Measurements from ENCODE around the gene ZNF438. TPM values are rescaled to one million over a fixed set of nuclear protein-coding genes. Genes with fewer than 3 reads are reported as not detected.

Gene ZNF438
- total and polyA plus RNA-seq, 10 of the 15 experiments (the other 5 are each of a cell fraction or from before 2014, with no cell fraction given): 0.93 to 5.2 (median 1.9) TPM

DNA sequence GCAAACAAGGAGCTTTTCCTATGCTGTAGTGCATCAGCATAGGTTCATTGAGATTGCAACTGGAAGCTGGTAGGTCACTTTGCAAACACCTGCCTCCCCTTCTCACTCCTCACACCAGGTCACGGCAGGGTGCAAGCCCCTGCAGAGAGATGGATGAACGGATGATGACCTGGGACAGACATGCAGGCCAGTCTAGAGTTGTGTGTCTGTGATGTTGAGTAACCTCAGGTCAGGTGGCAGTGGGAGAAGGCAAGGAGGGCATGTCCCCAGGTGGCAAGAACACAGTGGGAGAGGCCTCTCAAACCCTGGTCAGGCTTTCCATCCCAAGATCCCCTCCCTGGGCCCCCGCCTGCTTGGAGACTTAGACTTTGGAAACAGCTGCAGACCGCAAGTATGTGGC lies 205.0 kb downstream of the ZNF438 start:
- ChIA-PET POLR2A (no interaction called here), CTCF (no interaction called here), SMC1A (ENCODE audit: uncharacterized antibody, unreplicated experiment) (no interaction called here), RAD21 (ENCODE audit: unreplicated experiment) (no interaction called here)
- in situ Hi-C loops (cut with MboI): no loop called here
- H3K9ac ChIP-seq (ENCODE audit: control insufficient read depth, insufficient read depth, low read length): no peak overlapping the region
- no peak for ATAC-seq
- intact Hi-C loops (cut with micrococcal nuclease; ENCODE audit: unreplicated experiment): no loop called here
- H3K79me2 ChIP-seq (ENCODE audit: control insufficient read depth, insufficient read depth, low read length): no peaks in the 10 kb centered on the region
- H3K9me3 ChIP-seq (replicated peaks; ENCODE audit: control insufficient read depth, insufficient read depth, low read length): no peaks in the 10 kb centered on the region
- no peaks in the 10 kb centered on the region for H3K27me3 ChIP-seq (replicated peaks in 1 of 2; ENCODE audit: control insufficient read depth in 2 of 2, insufficient read depth in 2 of 2, low read length in 1 of 2)
- no peaks in the 10 kb centered on the region for H4K20me1 ChIP-seq (ENCODE audit: control insufficient read depth, insufficient read depth)
- DNase-seq (ENCODE audit: low read depth, low spot score): no peak
- H2AFZ ChIP-seq (ENCODE audit: control insufficient read depth, low read depth, low read length): no peak overlapping the region
- no peaks in the 10 kb centered on the region for H3K36me3 ChIP-seq (ENCODE audit: control insufficient read depth in 2 of 2, insufficient read depth in 2 of 2, low read length in 1 of 2)
- H3K27ac ChIP-seq (ENCODE audit: control insufficient read depth, insufficient read depth): no peak overlapping the region
- TF ChIP-seq MXI1 (IDR thresholded peaks at IDR 0.05; ENCODE audit: low read depth, low read length): no peak
- no peak for TF ChIP-seq RFX5 (IDR thresholded peaks at IDR 0.05; ENCODE audit: low read depth, low read length)
- no TSS peak for BruUV-seq (replicated peaks)
- 84% methylated on average over 4 of the region's 4 CpGs for WGBS (ENCODE audit: insufficient coverage, insufficient replicate concordance, low lambda C conversion rate, missing lambda C conversion rate)
- no peak overlapping the region for H3K4me2 ChIP-seq (ENCODE audit: control insufficient read depth, insufficient read depth)
- no peak overlapping the region for H3K4me3 ChIP-seq
- FAIRE-seq: no peak
- H3K4me1 ChIP-seq (ENCODE audit: control insufficient read depth, insufficient read depth, low read length): no peaks in the 10 kb centered on the region

- no peak for TF ChIP-seq ATF3 (IDR thresholded peaks at IDR 0.05; ENCODE audit: borderline replicate concordance, extremely low read depth, low read depth, low read length)
- no peak for TF ChIP-seq IRF4 (IDR thresholded peaks at IDR 0.05; ENCODE audit: low read depth, low read length)
- TF ChIP-seq JUNB (IDR thresholded peaks at IDR 0.05): no peak
- TF ChIP-seq, protein P1, sequence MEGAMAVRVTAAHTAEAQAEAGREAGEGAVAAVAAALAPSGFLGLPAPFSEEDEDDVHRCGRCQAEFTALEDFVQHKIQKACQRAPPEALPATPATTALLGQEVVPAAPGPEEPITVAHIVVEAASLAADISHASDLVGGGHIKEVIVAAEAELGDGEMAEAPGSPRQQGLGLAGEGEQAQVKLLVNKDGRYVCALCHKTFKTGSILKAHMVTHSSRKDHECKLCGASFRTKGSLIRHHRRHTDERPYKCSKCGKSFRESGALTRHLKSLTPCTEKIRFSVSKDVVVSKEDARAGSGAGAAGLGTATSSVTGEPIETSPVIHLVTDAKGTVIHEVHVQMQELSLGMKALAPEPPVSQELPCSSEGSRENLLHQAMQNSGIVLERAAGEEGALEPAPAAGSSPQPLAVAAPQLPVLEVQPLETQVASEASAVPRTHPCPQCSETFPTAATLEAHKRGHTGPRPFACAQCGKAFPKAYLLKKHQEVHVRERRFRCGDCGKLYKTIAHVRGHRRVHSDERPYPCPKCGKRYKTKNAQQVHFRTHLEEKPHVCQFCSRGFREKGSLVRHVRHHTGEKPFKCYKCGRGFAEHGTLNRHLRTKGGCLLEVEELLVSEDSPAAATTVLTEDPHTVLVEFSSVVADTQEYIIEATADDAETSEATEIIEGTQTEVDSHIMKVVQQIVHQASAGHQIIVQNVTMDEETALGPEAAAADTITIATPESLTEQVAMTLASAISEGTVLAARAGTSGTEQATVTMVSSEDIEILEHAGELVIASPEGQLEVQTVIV (IDR thresholded peaks at IDR 0.05; ENCODE audit: borderline replicate concordance, partially characterized antibody): no peak
- TF ChIP-seq, protein P2, sequence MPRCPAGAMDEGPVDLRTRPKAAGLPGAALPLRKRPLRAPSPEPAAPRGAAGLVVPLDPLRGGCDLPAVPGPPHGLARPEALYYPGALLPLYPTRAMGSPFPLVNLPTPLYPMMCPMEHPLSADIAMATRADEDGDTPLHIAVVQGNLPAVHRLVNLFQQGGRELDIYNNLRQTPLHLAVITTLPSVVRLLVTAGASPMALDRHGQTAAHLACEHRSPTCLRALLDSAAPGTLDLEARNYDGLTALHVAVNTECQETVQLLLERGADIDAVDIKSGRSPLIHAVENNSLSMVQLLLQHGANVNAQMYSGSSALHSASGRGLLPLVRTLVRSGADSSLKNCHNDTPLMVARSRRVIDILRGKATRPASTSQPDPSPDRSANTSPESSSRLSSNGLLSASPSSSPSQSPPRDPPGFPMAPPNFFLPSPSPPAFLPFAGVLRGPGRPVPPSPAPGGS (IDR thresholded peaks at IDR 0.05; ENCODE audit: borderline replicate concordance, insufficient read depth, low read depth, low read length, poor library complexity, severe bottlenecking): no peak
- TF ChIP-seq EP300 (IDR thresholded peaks at IDR 0.05; ENCODE audit: borderline replicate concordance in 1 of 2, control insufficient read depth in 1 of 2, low read depth in 2 of 2, low read length in 2 of 2): no peak
- TF ChIP-seq SMAD5 (IDR thresholded peaks at IDR 0.05; ENCODE audit: low read depth): no peak
- no peak for TF ChIP-seq FOS (IDR thresholded peaks at IDR 0.05; ENCODE audit: borderline replicate concordance, extremely low read depth, insufficient read length)
- Histone ChIP-seq H3K27me3 (replicated peaks in 1 of 2; ENCODE audit: control insufficient read depth in 2 of 2, insufficient read depth in 2 of 2, low read length in 1 of 2) (no peaks in the 10 kb centered on the region), H2AFZ (ENCODE audit: control insufficient read depth, low read depth, low read length) (no peak overlapping the region), H3K79me2 (ENCODE audit: control insufficient read depth, insufficient read depth, low read length) (no peaks in the 10 kb centered on the region), H3K9ac (ENCODE audit: control insufficient read depth, insufficient read depth, low read length) (no peak overlapping the region), H4K20me1 (ENCODE audit: control insufficient read depth, insufficient read depth) (no peaks in the 10 kb centered on the region), H3K4me2 (ENCODE audit: control insufficient read depth, insufficient read depth) (no peak overlapping the region), H3K36me3 (ENCODE audit: control insufficient read depth in 2 of 2, insufficient read depth in 2 of 2, low read length in 1 of 2) (no peaks in the 10 kb centered on the region), H3K4me3 (no peak overlapping the region), H3K4me1 (ENCODE audit: control insufficient read depth, insufficient read depth, low read length) (no peaks in the 10 kb centered on the region), H3K27ac (ENCODE audit: control insufficient read depth, insufficient read depth) (no peak overlapping the region), H3K9me3 (replicated peaks; ENCODE audit: control insufficient read depth, insufficient read depth, low read length) (no peaks in the 10 kb centered on the region)
- intact Hi-C loops (cut with micrococcal nuclease; ENCODE audit: unreplicated experiment) (no loop called here), in situ Hi-C loops (cut with MboI) (no loop called here)
- ATAC-seq (no peak), DNase-seq (ENCODE audit: low read depth, low spot score) (no peak), FAIRE-seq (no peak)
- ChIA-PET SMC1A (ENCODE audit: uncharacterized antibody, unreplicated experiment) (no interaction called here), RAD21 (ENCODE audit: unreplicated experiment) (no interaction called here), POLR2A (no interaction called here), CTCF (no interaction called here)
- BruUV-seq (replicated peaks): no TSS peak
Measured at GRCh38 chr10:30825495-30825894, 206.2 kb downstream of the ZNF438 start.
